Measurements from ENCODE around the gene CCNJL. TPM values are rescaled to one million over a fixed set of nuclear protein-coding genes. Genes with fewer than 3 reads are reported as not detected.
A peak's percentile ranks its signal among the peaks of the same experiment; 100 is the strongest.

Gene CCNJL
- polyA plus RNA-seq, 1 donor: 12.7 TPM

GRCh38 chr5:160235731-160236130 lies 76.6 kb downstream of the CCNJL start:
- Histone ChIP-seq H3K36me3 (ENCODE audit: control insufficient read depth, insufficient read depth, low read length) (no peaks in the 10 kb centered on the region), H3K27ac (ENCODE audit: low read length) (no peak overlapping the region), H3K9me3 (ENCODE audit: control insufficient read depth, low read depth, low read length) (no peaks in the 10 kb centered on the region), H3K4me1 (ENCODE audit: control insufficient read depth, insufficient read depth, low read length) (peaks cover 4% of the 10 kb centered on the region), H3K4me3 (ENCODE audit: low read length) (no peak overlapping the region), H3K27me3 (ENCODE audit: control insufficient read depth, insufficient read depth, low read length) (no peaks in the 10 kb centered on the region)
- WGBS (ENCODE audit: insufficient coverage, low lambda C conversion rate): 86% methylated on average over 1 of the region's 5 CpGs
- DNase-seq: no peak

GRCh38 chr5:160233215-160233614 lies 79.1 kb downstream of the CCNJL start:
- no peak overlapping the region for H3K27ac ChIP-seq (ENCODE audit: low read length)
- no peaks in the 10 kb centered on the region for H3K27me3 ChIP-seq (ENCODE audit: control insufficient read depth, insufficient read depth, low read length)
- no peaks in the 10 kb centered on the region for H3K9me3 ChIP-seq (ENCODE audit: control insufficient read depth, low read depth, low read length)
- H3K36me3 ChIP-seq (ENCODE audit: control insufficient read depth, insufficient read depth, low read length): no peaks in the 10 kb centered on the region
- H3K4me3 ChIP-seq (ENCODE audit: low read length): no peak overlapping the region
- peaks cover 16% of the 10 kb centered on the region for H3K4me1 ChIP-seq (ENCODE audit: control insufficient read depth, insufficient read depth, low read length)
- DNase-seq: no peak
- no CpG with 5 or more reads among the region's 5 CpGs for WGBS (ENCODE audit: insufficient coverage, low lambda C conversion rate)

- Histone ChIP-seq H3K9me3 (ENCODE audit: control insufficient read depth, low read depth, low read length) (no peaks in the 10 kb centered on the region), H3K27ac (ENCODE audit: low read length) (no peak overlapping the region), H3K36me3 (ENCODE audit: control insufficient read depth, insufficient read depth, low read length) (no peaks in the 10 kb centered on the region), H3K27me3 (ENCODE audit: control insufficient read depth, insufficient read depth, low read length) (no peaks in the 10 kb centered on the region), H3K4me1 (ENCODE audit: control insufficient read depth, insufficient read depth, low read length) (peaks cover 16% of the 10 kb centered on the region), H3K4me3 (ENCODE audit: low read length) (no peak overlapping the region)
- WGBS (ENCODE audit: insufficient coverage, low lambda C conversion rate): no CpG with 5 or more reads among the region's 10 CpGs
- DNase-seq: no peak
These were observed 80.5 kb downstream of the CCNJL start for GRCh38 chr5:160231783-160232342.

GRCh38 chr5:160230686-160231527 lies 81.5 kb downstream of the CCNJL start:
- Histone ChIP-seq H3K4me1 (ENCODE audit: control insufficient read depth, insufficient read depth, low read length) (peaks cover 16% of the 10 kb centered on the region), H3K27ac (ENCODE audit: low read length) (no peak overlapping the region), H3K27me3 (ENCODE audit: control insufficient read depth, insufficient read depth, low read length) (no peaks in the 10 kb centered on the region), H3K9me3 (ENCODE audit: control insufficient read depth, low read depth, low read length) (no peaks in the 10 kb centered on the region), H3K36me3 (ENCODE audit: control insufficient read depth, insufficient read depth, low read length) (no peaks in the 10 kb centered on the region), H3K4me3 (ENCODE audit: low read length) (no peak overlapping the region)
- no CpG with 5 or more reads among the region's 9 CpGs for WGBS (ENCODE audit: insufficient coverage, low lambda C conversion rate)
- peak; percentile 42 to 54 for DNase-seq

GRCh38 chr5:160229190-160229742 lies 83.1 kb downstream of the CCNJL start, which contains the start of gene FABP6:
Gene FABP6 (plus strand): TSS chr5:160229506. CDS start chr5:160229558, 52 bp downstream.
- H3K9me3 ChIP-seq (ENCODE audit: control insufficient read depth, low read depth, low read length): no peaks in the 10 kb centered on the region
- WGBS (ENCODE audit: insufficient coverage, low lambda C conversion rate): no CpG with 5 or more reads among the region's 7 CpGs
- no peak within 1 kb of the TSS for H3K4me3 ChIP-seq (ENCODE audit: low read length)
- peaks cover 16% of the 10 kb centered on the region for H3K4me1 ChIP-seq (ENCODE audit: control insufficient read depth, insufficient read depth, low read length)
- peak; percentile 20 to 58 for DNase-seq
- H3K36me3 ChIP-seq (ENCODE audit: control insufficient read depth, insufficient read depth, low read length): no peaks in the 10 kb centered on the region
- H3K27ac ChIP-seq (ENCODE audit: low read length): no peak within 1 kb of the TSS
- H3K27me3 ChIP-seq (ENCODE audit: control insufficient read depth, insufficient read depth, low read length): no peaks in the 10 kb centered on the region

GRCh38 chr5:160227012-160227411 lies 85.4 kb downstream of the CCNJL start:
- Histone ChIP-seq H3K9me3 (ENCODE audit: control insufficient read depth, low read depth, low read length) (no peaks in the 10 kb centered on the region), H3K27me3 (ENCODE audit: control insufficient read depth, insufficient read depth, low read length) (no peaks in the 10 kb centered on the region), H3K36me3 (ENCODE audit: control insufficient read depth, insufficient read depth, low read length) (no peaks in the 10 kb centered on the region), H3K4me1 (ENCODE audit: control insufficient read depth, insufficient read depth, low read length) (peaks cover 16% of the 10 kb centered on the region), H3K27ac (ENCODE audit: low read length) (no peak overlapping the region), H3K4me3 (ENCODE audit: low read length) (no peak overlapping the region)
- WGBS (ENCODE audit: insufficient coverage, low lambda C conversion rate): no CpG with 5 or more reads among the region's 2 CpGs
- DNase-seq: no peak

- Histone ChIP-seq H3K27me3 (ENCODE audit: control insufficient read depth, insufficient read depth, low read length) (no peaks in the 10 kb centered on the region), H3K36me3 (ENCODE audit: control insufficient read depth, insufficient read depth, low read length) (no peaks in the 10 kb centered on the region), H3K27ac (ENCODE audit: low read length) (no peak overlapping the region), H3K4me3 (ENCODE audit: low read length) (no peak overlapping the region), H3K9me3 (ENCODE audit: control insufficient read depth, low read depth, low read length) (no peaks in the 10 kb centered on the region), H3K4me1 (ENCODE audit: control insufficient read depth, insufficient read depth, low read length) (peaks cover 34% of the 10 kb centered on the region)
- no peak for DNase-seq
- WGBS (ENCODE audit: insufficient coverage, low lambda C conversion rate): no CpG with 5 or more reads among the region's 3 CpGs
These were observed 91.3 kb downstream of the CCNJL start for GRCh38 chr5:160221082-160221481.

- Histone ChIP-seq H3K27me3 (ENCODE audit: control insufficient read depth, insufficient read depth, low read length) (no peaks in the 10 kb centered on the region), H3K4me3 (ENCODE audit: low read length) (no peak overlapping the region), H3K9me3 (ENCODE audit: control insufficient read depth, low read depth, low read length) (no peaks in the 10 kb centered on the region), H3K4me1 (ENCODE audit: control insufficient read depth, insufficient read depth, low read length) (peaks cover 39% of the 10 kb centered on the region), H3K36me3 (ENCODE audit: control insufficient read depth, insufficient read depth, low read length) (no peaks in the 10 kb centered on the region), H3K27ac (ENCODE audit: low read length) (peak overlapping the region; percentile 80)
- peak; percentile 81 to 93 for DNase-seq
- WGBS (ENCODE audit: insufficient coverage, low lambda C conversion rate): no CpG with 5 or more reads among the region's 4 CpGs
These were observed 93.0 kb downstream of the CCNJL start for GRCh38 chr5:160219356-160219755.

GRCh38 chr5:160213537-160213936 lies 98.8 kb downstream of the CCNJL start:
- Histone ChIP-seq H3K4me3 (ENCODE audit: low read length) (no peak overlapping the region), H3K27me3 (ENCODE audit: control insufficient read depth, insufficient read depth, low read length) (no peaks in the 10 kb centered on the region), H3K4me1 (ENCODE audit: control insufficient read depth, insufficient read depth, low read length) (peaks cover 49% of the 10 kb centered on the region), H3K27ac (ENCODE audit: low read length) (no peak overlapping the region), H3K9me3 (ENCODE audit: control insufficient read depth, low read depth, low read length) (no peaks in the 10 kb centered on the region), H3K36me3 (ENCODE audit: control insufficient read depth, insufficient read depth, low read length) (no peaks in the 10 kb centered on the region)
- no peak for DNase-seq
- WGBS (ENCODE audit: insufficient coverage, low lambda C conversion rate): no CpG with 5 or more reads among the region's 5 CpGs

GRCh38 chr5:160211352-160211751 lies 101.0 kb downstream of the CCNJL start:
- DNase-seq: no peak
- H3K27me3 ChIP-seq (ENCODE audit: control insufficient read depth, insufficient read depth, low read length): no peaks in the 10 kb centered on the region
- peaks cover 32% of the 10 kb centered on the region for H3K4me1 ChIP-seq (ENCODE audit: control insufficient read depth, insufficient read depth, low read length)
- no CpG with 5 or more reads among the region's 2 CpGs for WGBS (ENCODE audit: insufficient coverage, low lambda C conversion rate)
- no peaks in the 10 kb centered on the region for H3K36me3 ChIP-seq (ENCODE audit: control insufficient read depth, insufficient read depth, low read length)
- no peaks in the 10 kb centered on the region for H3K9me3 ChIP-seq (ENCODE audit: control insufficient read depth, low read depth, low read length)
- H3K4me3 ChIP-seq (ENCODE audit: low read length): no peak overlapping the region
- peak overlapping the region; percentile 3 for H3K27ac ChIP-seq (ENCODE audit: low read length)

Measured in large intestine (tissue), 3 donors.